Measurements from ENCODE around the gene EDAR.

Gene EDAR

GRCh38 chr2:108869542-108869941, 119.5 kb downstream of the EDAR start:
- TF ChIP-seq, protein P1, sequence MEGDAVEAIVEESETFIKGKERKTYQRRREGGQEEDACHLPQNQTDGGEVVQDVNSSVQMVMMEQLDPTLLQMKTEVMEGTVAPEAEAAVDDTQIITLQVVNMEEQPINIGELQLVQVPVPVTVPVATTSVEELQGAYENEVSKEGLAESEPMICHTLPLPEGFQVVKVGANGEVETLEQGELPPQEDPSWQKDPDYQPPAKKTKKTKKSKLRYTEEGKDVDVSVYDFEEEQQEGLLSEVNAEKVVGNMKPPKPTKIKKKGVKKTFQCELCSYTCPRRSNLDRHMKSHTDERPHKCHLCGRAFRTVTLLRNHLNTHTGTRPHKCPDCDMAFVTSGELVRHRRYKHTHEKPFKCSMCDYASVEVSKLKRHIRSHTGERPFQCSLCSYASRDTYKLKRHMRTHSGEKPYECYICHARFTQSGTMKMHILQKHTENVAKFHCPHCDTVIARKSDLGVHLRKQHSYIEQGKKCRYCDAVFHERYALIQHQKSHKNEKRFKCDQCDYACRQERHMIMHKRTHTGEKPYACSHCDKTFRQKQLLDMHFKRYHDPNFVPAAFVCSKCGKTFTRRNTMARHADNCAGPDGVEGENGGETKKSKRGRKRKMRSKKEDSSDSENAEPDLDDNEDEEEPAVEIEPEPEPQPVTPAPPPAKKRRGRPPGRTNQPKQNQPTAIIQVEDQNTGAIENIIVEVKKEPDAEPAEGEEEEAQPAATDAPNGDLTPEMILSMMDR (conservative IDR thresholded peaks at IDR 0.05; ENCODE audit: low read depth, low read length): no peak
- DNase-seq (ENCODE audit: low read depth): no peak
- no peak overlapping the region for H3K4me3 ChIP-seq (ENCODE audit: low read depth, low read length)

DNA sequence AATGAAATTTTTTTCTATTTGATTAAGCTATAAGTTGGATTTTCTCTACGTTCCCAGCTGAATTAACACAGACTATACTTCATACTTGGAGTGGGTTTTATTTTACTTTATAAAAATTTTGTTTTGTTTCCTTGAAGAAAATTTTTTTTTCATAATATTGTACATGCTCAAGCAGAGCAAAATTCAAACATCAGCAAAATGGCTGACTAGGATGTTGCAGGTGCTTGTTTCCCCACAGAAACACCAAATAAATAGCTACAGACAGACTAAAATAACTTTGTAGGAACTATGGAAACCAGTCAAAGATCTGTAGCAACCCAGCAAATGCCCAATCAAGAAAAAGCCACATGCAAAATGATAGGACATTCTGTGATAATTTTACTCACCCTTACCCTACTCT, 120.1 kb downstream of the EDAR start:
- H3K4me3 ChIP-seq (ENCODE audit: low read depth, low read length): no peak overlapping the region
- TF ChIP-seq, protein P1 (conservative IDR thresholded peaks at IDR 0.05; ENCODE audit: low read depth, low read length): no peak
- no peak for DNase-seq (ENCODE audit: low read depth)

DNA sequence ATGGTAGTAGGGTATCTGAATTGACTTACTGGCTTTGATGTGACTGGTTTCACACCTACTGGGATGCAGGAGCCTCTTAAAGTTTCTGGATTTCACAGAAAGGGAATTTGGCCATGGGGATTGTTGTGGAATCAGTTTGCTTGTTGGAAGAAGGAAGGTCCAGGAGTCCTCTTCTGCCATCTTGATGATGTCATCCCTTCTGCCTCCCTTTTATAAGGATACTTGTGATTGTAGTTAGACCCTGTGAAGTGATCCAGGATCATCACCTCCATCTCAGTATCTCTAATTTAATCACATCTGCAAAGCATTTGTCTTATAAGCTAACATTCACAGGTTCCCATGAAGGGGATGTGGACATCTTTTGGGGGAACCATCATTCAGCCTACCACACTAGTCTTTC, 123.0 kb downstream of the EDAR start:
- TF ChIP-seq, protein P1 (conservative IDR thresholded peaks at IDR 0.05; ENCODE audit: low read depth, low read length): no peak
- H3K4me3 ChIP-seq (ENCODE audit: low read depth, low read length): no peak overlapping the region
- no peak for DNase-seq (ENCODE audit: low read depth)

- TF ChIP-seq, protein P1 (conservative IDR thresholded peaks at IDR 0.05; ENCODE audit: low read depth, low read length): no peak
- DNase-seq (ENCODE audit: low read depth): peak; percentile 50
Observed at GRCh38 chr2:108858894-108859293, 130.1 kb downstream of the EDAR start.

DNA sequence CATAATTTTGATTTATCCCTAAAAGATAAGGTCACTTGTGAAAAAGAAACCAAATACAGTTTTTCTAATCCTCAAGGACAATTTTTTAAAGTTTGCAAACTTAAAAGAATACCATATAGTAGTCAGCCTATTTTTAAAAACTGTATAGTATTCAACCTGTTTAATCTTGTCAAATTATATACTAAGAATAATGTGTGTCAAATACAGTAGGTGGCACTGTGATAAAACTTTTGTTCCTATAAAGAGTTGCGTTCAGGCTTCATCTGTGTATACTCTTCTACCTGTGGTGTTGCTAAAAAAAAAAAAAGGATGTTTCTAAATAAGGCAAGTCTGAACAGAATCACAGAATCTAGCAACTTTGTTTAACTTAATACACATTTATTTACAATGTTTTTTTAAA, 133.8 kb downstream of the EDAR start:
- DNase-seq (ENCODE audit: low read depth): peak; percentile 38
- no peak overlapping the region for H3K4me3 ChIP-seq (ENCODE audit: low read depth, low read length)
- TF ChIP-seq, protein P1 (conservative IDR thresholded peaks at IDR 0.05; ENCODE audit: low read depth, low read length): peak; percentile 23

More at GRCh38 chr2:108858894-108859293, 130.1 kb downstream of the EDAR start:
- H3K4me3 ChIP-seq (ENCODE audit: low read depth, low read length): no peak overlapping the region

- no peak overlapping the region for H3K4me3 ChIP-seq (ENCODE audit: low read depth, low read length)
- TF ChIP-seq, protein P1 (conservative IDR thresholded peaks at IDR 0.05; ENCODE audit: low read depth, low read length): no peak
- no peak for DNase-seq (ENCODE audit: low read depth)
Observed at GRCh38 chr2:108854484-108854883, 134.5 kb downstream of the EDAR start.

GRCh38 chr2:108853421-108853820, 135.6 kb downstream of the EDAR start:
- peak; percentile 87 for DNase-seq (ENCODE audit: low read depth)
- no peak overlapping the region for H3K4me3 ChIP-seq (ENCODE audit: low read depth, low read length)
- TF ChIP-seq, protein P1 (conservative IDR thresholded peaks at IDR 0.05; ENCODE audit: low read depth, low read length): no peak

All from choroid plexus epithelial cell (primary cell).